Tibial nerve (tissue), 4 donors: Measurements from ENCODE around the gene CCDC152. TPM values are rescaled to one million over a fixed set of nuclear protein-coding genes. Genes with fewer than 3 reads are reported as not detected.
"Not testable (repeated sequence)": the region's sequence is repeated elsewhere in the genome, so short reads cannot be mapped to it uniquely, and the experiment has no call there.

Experiments used
- DNase-seq, 2 donors: peaks; one replicate each; pipeline ENCODE4 v3.0.0-alpha.2; 2019; ENCODE audit warnings: low spot score in 2 of 2
- H3K27ac ChIP-seq, 4 donors: fragments of 200-600 bp; sonication (generic) in 3 of 4; one replicate each; pipeline ENCODE4 v1.5.1; 2017 to 2019; ENCODE audit warnings: mild to moderate bottlenecking in 1 of 4
- H3K27me3 ChIP-seq, 2 donors: fragments of 200-600 bp; sonication (generic) in 1 of 2; one replicate each; pipeline versions ENCODE4 v1.5.1 to v1.6.0; 2017 to 2019
- H3K36me3 ChIP-seq, 3 donors: fragments of 200-600 bp; sonication (generic); one replicate each; pipeline ENCODE4 v1.5.1; 2018 to 2019
- H3K4me1 ChIP-seq, 4 donors: fragments of 200-600 bp; sonication (generic) in 3 of 4; one replicate each; pipeline ENCODE4 v1.5.1; 2017 to 2019
- H3K4me3 ChIP-seq, 4 donors: fragments of 200-600 bp; sonication (generic) in 3 of 4; one replicate each; pipeline ENCODE4 v1.5.1; 2017 to 2019; ENCODE audit warnings: mild to moderate bottlenecking in 1 of 4, moderate library complexity in 1 of 4
- H3K9me3 ChIP-seq, 4 donors: fragments of 200-600 bp; sonication (generic) in 3 of 4; one replicate each; pipeline ENCODE4 v1.5.1; 2017 to 2019
- EP300 ChIP-seq, 2 donors: sonication (generic); formaldehyde crosslinking; IDR thresholded peaks; one replicate each; pipeline ENCODE4 v1.6.1; 2017; ENCODE audit warnings: antibody characterized with exemption in 2 of 2, mild to moderate bottlenecking in 1 of 2
- POLR2A ChIP-seq, 2 donors: fragments of 450-650 bp; IDR thresholded peaks; one replicate each; pipeline ENCODE4 v1.6.1; 2017; ENCODE audit warnings: antibody characterized with exemption in 2 of 2, mild to moderate bottlenecking in 2 of 2, moderate library complexity in 2 of 2
- WGBS, 2 donors: methylation state at CpG; one replicate each; pipeline ENCODE4 v1.1.5; 2018; 5-methylcytosine and 5-hydroxymethylcytosine counted together
- total RNA-seq, 4 donors: library from RNA; depleted of rRNA; stranded (reverse); fragments of >200 nt; gene quantifications; one replicate each; pipeline ENCODE4 v1.1.0, GENCODE V29; 2016
- TF ChIP-seq, protein P1 (sequence below), 5 experiments: fragments of 200-600 bp in 3 of 5; fragments of 450-650 bp in 2 of 5; sonication (generic) in 3 of 5; IDR thresholded peaks; one replicate each; pipeline ENCODE4 v1.5.1; 2016 to 2019; ENCODE audit warnings: antibody characterized with exemption in 5 of 5, mild to moderate bottlenecking in 3 of 5, moderate library complexity in 2 of 5

The CCDC152 gene
- total RNA-seq, 4 donors from 2014 or later = 2.6 to 3.9 (median 3.0) TPM

DNA sequence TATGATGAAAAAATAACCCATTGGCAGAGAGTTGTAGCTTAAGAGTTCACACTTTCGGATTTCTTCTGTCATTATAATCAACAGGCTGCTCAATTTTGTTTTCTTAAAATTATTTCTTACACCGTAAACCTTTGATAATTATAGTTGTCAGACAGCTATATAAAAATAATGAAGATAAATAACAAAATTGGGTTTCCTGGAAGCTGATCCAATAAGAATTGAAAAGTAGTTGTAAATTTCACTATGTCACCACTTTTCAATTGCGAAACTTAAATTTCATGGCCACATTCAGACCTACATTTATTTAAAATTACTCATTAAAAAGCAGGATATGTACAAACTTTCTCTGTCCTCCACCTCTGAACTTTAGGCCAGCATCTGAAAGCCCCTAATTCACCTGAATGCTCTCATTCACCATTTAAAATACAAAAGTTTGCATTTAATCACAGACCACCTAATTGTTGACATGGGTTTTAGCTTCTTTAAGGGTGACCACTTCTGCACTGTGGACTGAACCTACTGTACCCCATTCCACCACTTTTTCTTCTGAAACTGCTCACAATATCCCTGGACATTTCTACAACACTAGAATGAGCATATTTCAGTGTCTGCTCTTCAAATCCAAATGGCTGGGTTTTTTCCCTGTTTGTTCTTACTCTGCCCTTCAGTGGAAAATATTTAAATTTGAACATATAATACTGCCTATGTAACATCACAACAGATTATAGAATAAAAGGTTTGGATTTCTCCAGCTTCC lies 54.4 kb downstream of the CCDC152 start:
- H3K36me3 ChIP-seq = peaks cover 0 to 27% (median 0%) of the 10 kb centered on the region in 3 donors
- peak overlapping the region; percentile 74 to 93 (median 88) for H3K27ac ChIP-seq
- H3K4me3 ChIP-seq = peak overlapping the region; percentile 43 to 62 (median 55)
- H3K4me1 ChIP-seq = peaks cover 0 to 48% (median 12%) of the 10 kb centered on the region in 4 donors
- no peak for TF ChIP-seq POLR2A (IDR thresholded peaks at IDR 0.05)
- no peak for TF ChIP-seq EP300 (IDR thresholded peaks at IDR 0.05)
- TF ChIP-seq, protein P1, sequence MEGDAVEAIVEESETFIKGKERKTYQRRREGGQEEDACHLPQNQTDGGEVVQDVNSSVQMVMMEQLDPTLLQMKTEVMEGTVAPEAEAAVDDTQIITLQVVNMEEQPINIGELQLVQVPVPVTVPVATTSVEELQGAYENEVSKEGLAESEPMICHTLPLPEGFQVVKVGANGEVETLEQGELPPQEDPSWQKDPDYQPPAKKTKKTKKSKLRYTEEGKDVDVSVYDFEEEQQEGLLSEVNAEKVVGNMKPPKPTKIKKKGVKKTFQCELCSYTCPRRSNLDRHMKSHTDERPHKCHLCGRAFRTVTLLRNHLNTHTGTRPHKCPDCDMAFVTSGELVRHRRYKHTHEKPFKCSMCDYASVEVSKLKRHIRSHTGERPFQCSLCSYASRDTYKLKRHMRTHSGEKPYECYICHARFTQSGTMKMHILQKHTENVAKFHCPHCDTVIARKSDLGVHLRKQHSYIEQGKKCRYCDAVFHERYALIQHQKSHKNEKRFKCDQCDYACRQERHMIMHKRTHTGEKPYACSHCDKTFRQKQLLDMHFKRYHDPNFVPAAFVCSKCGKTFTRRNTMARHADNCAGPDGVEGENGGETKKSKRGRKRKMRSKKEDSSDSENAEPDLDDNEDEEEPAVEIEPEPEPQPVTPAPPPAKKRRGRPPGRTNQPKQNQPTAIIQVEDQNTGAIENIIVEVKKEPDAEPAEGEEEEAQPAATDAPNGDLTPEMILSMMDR (IDR thresholded peaks at IDR 0.05) = no peak
- no peaks in the 10 kb centered on the region for H3K9me3 ChIP-seq
- 48 to 49% methylated on average over 3 of the region's 3 CpGs for WGBS, 2 donors
- DNase-seq = no peak
- no peaks in the 10 kb centered on the region for H3K27me3 ChIP-seq

DNA sequence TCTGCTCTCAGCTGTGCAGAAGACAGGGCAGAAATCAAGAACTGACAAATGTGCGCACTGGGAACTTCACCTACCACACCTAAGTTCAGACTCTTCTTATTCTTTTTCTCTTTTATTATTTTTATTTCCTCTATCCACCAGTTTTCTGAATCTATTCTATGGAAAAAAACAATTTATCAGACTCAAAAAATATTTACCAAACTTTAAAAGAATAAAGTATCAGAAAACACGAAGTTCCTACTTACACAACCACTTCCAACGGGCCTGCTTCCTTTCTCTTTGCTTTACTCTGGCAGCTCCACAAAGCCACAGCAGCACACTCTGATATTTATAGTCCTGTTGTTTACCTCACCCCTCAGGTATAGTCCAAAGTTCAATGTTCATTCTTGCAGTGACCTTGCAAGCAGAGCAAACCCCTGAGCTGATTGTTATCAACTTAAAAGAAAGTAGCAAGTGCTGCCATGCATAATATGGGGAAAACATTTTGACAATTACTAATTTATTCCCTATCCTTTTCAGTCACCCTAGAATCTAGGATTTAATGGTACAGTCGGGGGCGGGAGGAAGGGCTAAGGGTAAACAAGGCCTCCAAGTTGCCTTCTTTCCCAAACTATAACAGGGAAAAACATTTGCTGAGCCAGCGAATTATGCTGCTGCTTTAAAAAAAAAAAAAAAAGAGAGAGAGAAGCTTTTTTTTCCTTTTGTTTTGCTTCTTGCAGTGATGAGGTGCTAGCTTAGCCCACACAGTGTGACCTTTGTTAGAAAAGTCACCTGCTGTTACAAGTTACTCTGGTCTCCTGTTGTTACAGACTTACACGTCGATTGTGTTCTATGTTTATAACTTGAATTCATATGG lies 55.2 kb downstream of the CCDC152 start, which contains the start of gene SELENOP:
Gene SELENOP, minus strand, starts transcription at position 302 of the 856 bp plus-strand sequence. CDS start 3,539 bp downstream, outside the sequence.
- Histone ChIP-seq H3K4me1 (peaks cover 0 to 40% (median 10%) of the 10 kb centered on the region in 4 donors), H3K9me3 (no peaks in the 10 kb centered on the region), H3K36me3 (peaks cover 0 to 19% (median 0%) of the 10 kb centered on the region in 3 donors), H3K27me3 (no peaks in the 10 kb centered on the region), H3K4me3 (peak within 1 kb of the TSS; percentile 43 to 62 (median 55)), H3K27ac (peak within 1 kb of the TSS; percentile 74 to 93 (median 88))
- TF ChIP-seq POLR2A (IDR thresholded peaks at IDR 0.05) = peak; percentile 62 to 81
- peak; percentile 45 to 98 for TF ChIP-seq EP300 (IDR thresholded peaks at IDR 0.05)
- TF ChIP-seq, protein P1 (IDR thresholded peaks at IDR 0.05) = peak in 1 of 5 experiments; percentile 10
- WGBS, 2 donors = 3 to 4% methylated on average over 8 of the region's 8 CpGs
- DNase-seq = peak; percentile 58 to 84

DNA sequence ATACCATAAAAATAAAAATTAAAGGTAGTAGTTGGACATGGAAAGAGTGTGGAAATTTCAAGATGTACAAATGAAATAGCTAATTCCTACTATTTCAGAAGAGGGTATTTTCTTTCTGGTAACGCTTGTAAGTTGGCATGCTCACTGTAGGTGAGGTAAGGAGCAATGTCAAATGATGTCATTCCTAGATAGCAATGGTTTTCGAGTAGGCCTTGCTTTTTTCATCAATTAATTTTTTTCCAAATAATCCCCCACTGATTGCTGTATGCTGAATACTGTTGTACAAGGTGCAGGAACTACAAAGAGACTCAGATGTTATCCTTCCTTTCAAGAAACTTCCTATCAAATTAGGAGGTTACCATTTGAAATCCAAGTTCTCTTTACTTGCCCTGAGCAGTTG lies 56.0 kb downstream of the CCDC152 start:
- Histone ChIP-seq H3K27ac (peak overlapping the region; percentile 74 to 93 (median 88)), H3K4me3 (peak overlapping the region in 3 of 4 donors; percentile 43 to 59 (median 51)), H3K4me1 (peaks cover 0 to 32% (median 8%) of the 10 kb centered on the region in 4 donors), H3K36me3 (peaks cover 0 to 11% (median 0%) of the 10 kb centered on the region in 3 donors), H3K27me3 (no peaks in the 10 kb centered on the region), H3K9me3 (no peaks in the 10 kb centered on the region)
- DNase-seq = no peak
- 49 to 52% methylated on average over 2 of the region's 2 CpGs for WGBS, 2 donors
- TF ChIP-seq POLR2A (IDR thresholded peaks at IDR 0.05) (no peak), EP300 (IDR thresholded peaks at IDR 0.05) (no peak)
- TF ChIP-seq, protein P1 (IDR thresholded peaks at IDR 0.05) = no peak

DNA sequence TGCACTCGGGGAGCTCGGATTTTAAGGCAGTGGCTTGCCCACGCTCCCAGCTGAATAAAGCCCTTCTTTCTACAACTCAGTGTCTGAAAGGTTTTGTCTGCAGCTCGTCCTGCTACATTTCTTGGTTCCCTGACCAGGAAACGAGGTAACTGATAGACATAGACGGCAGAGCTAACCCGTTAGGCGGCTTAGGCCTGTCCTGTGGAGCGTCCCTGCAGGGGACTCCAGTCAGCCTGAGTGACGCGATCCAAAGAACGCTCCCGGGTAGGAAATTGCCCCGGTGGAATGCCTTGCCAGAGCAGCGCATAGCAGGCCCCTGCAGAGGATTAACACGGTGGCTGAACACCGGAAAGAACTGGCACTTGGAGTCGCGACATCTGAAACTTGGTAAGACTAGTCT lies 56.9 kb downstream of the CCDC152 start:
- Histone ChIP-seq H3K4me3 (peak overlapping the region in 3 of 4 donors; percentile 9 to 35 (median 10)), H3K36me3 (peaks cover 0 to 2% (median 0%) of the 10 kb centered on the region in 3 donors), H3K9me3 (no peaks in the 10 kb centered on the region), H3K27ac (peak overlapping the region; percentile 74 to 93 (median 88)), H3K27me3 (no peaks in the 10 kb centered on the region), H3K4me1 (peaks cover 0 to 23% (median 6%) of the 10 kb centered on the region in 4 donors)
- 49 to 76% methylated on average over 19 of the region's 19 CpGs for WGBS, 2 donors
- DNase-seq = no peak
- TF ChIP-seq EP300 (IDR thresholded peaks at IDR 0.05) = peak in 1 of 2 donors; percentile 38
- TF ChIP-seq, protein P1 (IDR thresholded peaks at IDR 0.05) = no peak

DNA sequence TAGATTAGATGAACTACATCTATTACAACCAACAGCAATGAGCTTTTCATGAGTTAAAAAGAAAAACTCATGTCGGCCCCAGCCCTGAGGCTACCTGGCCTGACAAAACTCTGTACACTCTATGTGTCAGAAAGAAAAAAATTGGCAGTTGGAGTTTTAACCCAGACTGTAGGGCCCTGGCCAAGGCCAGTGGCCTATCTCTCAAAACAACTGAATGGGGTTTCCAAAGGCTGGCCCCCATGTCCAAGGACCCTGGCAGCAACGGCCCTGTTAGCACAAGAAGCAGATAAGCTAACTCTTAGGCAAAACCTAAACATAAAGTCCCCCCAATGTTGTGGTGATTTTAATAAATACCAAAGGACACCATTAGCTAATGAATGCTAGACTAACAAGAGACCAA lies 59.9 kb downstream of the CCDC152 start:
- not testable (repeated sequence) for H3K9me3 ChIP-seq, DNase-seq, H3K4me3 ChIP-seq, H3K36me3 ChIP-seq, H3K27me3 ChIP-seq, H3K27ac ChIP-seq
- WGBS, 2 donors = 91 to 92% methylated on average over 2 of the region's 2 CpGs
- peaks cover 0 to 16% (median 4%) of the 10 kb centered on the region in 4 donors for H3K4me1 ChIP-seq
